Activated CD8-positive, alpha-beta T cell treated with anti-CD3 and anti-CD28 coated beads for 36 hours (primary cell): ENCODE results near the gene C5orf15. TPM values are rescaled to one million over a fixed set of nuclear protein-coding genes. Genes with fewer than 3 reads are reported as not detected.

Experiments
- ATAC-seq: fragments of 200-7000 bp; cut with Tn5 transposase; one replicate; pipeline ENCODE4 v1.10.0; 2021; ENCODE audit warnings: mild to moderate bottlenecking, moderate library complexity
- CTCF ChIA-PET: fragments of 350-600 bp; sonication (Branson Sonifier 250); formaldehyde crosslinking; loops from one replicate; lab custom pipeline; 2021; ENCODE audit warnings: antibody characterized with exemption; lab: Charles Lee
- POLR2A ChIA-PET: fragments of 350-600 bp; sonication (Branson Sonifier 250); formaldehyde crosslinking; loops from one replicate; lab custom pipeline; 2021; ENCODE audit warnings: antibody characterized with exemption; lab: Charles Lee
- DNase-seq: peaks from one replicate; pipeline ENCODE4 v3.0.0-alpha.2; 2020
- H3K27ac Mint-ChIP-seq: one replicate; pipeline ENCODE4 v1.8.0; 2021; ENCODE audit warnings: mild to moderate bottlenecking, mixed read lengths
- H3K27me3 Mint-ChIP-seq: one replicate; pipeline ENCODE4 v1.8.0; 2021; ENCODE audit warnings: mixed read lengths
- H3K36me3 Mint-ChIP-seq: one replicate; pipeline ENCODE4 v1.8.0; 2021; ENCODE audit warnings: low read depth, mixed read lengths
- H3K4me1 Mint-ChIP-seq: one replicate; pipeline ENCODE4 v1.8.0; 2021; ENCODE audit warnings: low read depth, mixed read lengths
- H3K4me3 Mint-ChIP-seq: one replicate; pipeline ENCODE4 v1.8.0; 2021; ENCODE audit warnings: mild to moderate bottlenecking, moderate library complexity, mixed read lengths
- H3K9me3 Mint-ChIP-seq: one replicate; pipeline ENCODE4 v1.8.0; 2021; ENCODE audit warnings: mixed read lengths
- intact Hi-C: fragments of 100-400 bp; cut with micrococcal nuclease; formaldehyde crosslinking; loops from one replicate; pipeline ENCODE4 v1.10.0; 2022
- total RNA-seq, 2 experiments: library from RNA; stranded (reverse); gene quantifications; one replicate each; pipeline ENCODE4 v1.2.3, GENCODE V29; 2021
- TF ChIP-seq, protein P1 (sequence below): fragments of 200-600 bp; IDR thresholded peaks from one replicate; pipeline ENCODE4 v1.8.0; 2022; ENCODE audit warnings: antibody characterized with exemption, mild to moderate bottlenecking

The C5orf15 gene
- total RNA-seq, 2 experiments from 2014 or later: 27.4 to 30.8 TPM

DNA sequence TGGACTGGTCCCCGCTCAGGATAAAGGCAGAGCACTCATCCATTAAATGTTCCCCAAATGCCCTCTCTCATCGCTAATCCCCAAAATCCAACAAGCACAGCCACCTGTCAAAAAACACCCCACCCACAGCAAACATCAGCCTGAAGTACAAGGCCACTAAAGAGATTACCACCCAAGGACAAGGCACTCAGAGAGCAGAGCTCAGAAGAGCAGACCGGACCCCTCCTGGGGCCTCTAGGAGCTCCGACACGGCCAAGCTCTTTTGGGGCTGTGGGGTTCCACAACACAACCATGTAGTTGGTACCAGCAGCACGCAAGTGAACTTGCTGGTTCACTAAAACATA lies 26.5 kb upstream of the C5orf15 start:
- ATAC-seq (no peak), DNase-seq (no peak)
- Mint-ChIP-seq H3K36me3 (peaks cover 29% of the 10 kb centered on the region), H3K4me1 (peaks cover 51% of the 10 kb centered on the region), H3K9me3 (no peaks in the 10 kb centered on the region), H3K27me3 (no peaks in the 10 kb centered on the region), H3K4me3 (no peak overlapping the region), H3K27ac (no peak overlapping the region)
- intact Hi-C loops: no loop called here
- TF ChIP-seq, protein P1, sequence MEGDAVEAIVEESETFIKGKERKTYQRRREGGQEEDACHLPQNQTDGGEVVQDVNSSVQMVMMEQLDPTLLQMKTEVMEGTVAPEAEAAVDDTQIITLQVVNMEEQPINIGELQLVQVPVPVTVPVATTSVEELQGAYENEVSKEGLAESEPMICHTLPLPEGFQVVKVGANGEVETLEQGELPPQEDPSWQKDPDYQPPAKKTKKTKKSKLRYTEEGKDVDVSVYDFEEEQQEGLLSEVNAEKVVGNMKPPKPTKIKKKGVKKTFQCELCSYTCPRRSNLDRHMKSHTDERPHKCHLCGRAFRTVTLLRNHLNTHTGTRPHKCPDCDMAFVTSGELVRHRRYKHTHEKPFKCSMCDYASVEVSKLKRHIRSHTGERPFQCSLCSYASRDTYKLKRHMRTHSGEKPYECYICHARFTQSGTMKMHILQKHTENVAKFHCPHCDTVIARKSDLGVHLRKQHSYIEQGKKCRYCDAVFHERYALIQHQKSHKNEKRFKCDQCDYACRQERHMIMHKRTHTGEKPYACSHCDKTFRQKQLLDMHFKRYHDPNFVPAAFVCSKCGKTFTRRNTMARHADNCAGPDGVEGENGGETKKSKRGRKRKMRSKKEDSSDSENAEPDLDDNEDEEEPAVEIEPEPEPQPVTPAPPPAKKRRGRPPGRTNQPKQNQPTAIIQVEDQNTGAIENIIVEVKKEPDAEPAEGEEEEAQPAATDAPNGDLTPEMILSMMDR: no peak
- ChIA-PET CTCF (interaction anchor here (0.7 to 2.9 kb wide), 6 partner anchors 7 to 174 kb away, joined by 3 to 11 read pairs (median 4); no protein-coding TSS in a partner anchor), POLR2A (interaction anchor here (1.0 to 1.4 kb wide), 4 partner anchors 8 to 182 kb away, joined by 3 to 5 read pairs (median 4); partner anchors contain the start of gene SKP1)

- no peak overlapping the region for H3K4me3 Mint-ChIP-seq
- POLR2A ChIA-PET: interaction anchor here (1.1 to 1.4 kb wide), 4 partner anchors 9 to 182 kb away, joined by 3 to 5 read pairs (median 4); partner anchors contain the start of gene SKP1
- TF ChIP-seq, protein P1: no peak
Observed at GRCh38 chr5:133994297-133994989, 26.0 kb upstream of the C5orf15 start.

DNA sequence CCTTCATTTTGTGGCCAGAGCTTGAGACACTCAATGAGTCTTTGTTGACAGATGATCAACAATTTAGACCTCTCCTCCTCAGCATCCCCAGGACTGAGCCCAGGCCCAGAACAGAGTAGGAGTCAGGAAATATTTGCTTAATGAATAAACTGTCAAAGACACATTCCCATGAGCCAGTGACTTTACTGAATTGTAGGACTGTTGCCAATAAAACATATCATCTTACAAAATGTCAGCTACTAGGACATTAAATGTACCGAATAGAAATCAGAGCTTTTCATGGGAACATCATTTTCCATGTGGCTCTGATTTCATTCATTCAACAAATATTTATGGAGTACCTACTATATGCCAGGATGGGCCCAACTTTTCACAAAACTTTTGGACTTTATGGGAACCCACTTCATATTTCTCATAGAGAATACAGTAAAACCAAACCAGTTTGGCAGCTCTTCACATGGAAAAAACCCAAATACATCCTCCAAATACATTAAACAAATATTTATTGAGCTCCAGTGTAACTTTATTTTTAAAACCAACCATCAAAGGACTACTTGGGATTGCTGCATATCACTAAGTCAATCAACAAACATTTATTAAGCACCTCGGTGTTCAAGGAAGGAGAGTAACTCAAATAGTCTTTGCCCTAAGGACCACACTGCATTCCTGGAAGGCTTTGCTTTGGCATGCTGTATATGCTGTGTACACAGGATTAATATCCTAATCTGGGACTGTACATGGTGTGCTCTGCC lies 24.9 kb upstream of the C5orf15 start:
- intact Hi-C loops: no loop called here
- ATAC-seq: no peak
- no peaks in the 10 kb centered on the region for H3K9me3 Mint-ChIP-seq
- DNase-seq: no peak
- H3K27me3 Mint-ChIP-seq: no peaks in the 10 kb centered on the region
- H3K4me3 Mint-ChIP-seq: no peak overlapping the region
- POLR2A ChIA-PET: interaction anchor here (0.8 to 1.2 kb wide), 6 partner anchors 9 to 184 kb away, joined by 3 to 7 read pairs (median 3); partner anchors contain the start of gene SKP1
- H3K27ac Mint-ChIP-seq: no peak overlapping the region
- TF ChIP-seq, protein P1: no peak
- peaks cover 40% of the 10 kb centered on the region for H3K4me1 Mint-ChIP-seq
- CTCF ChIA-PET: interaction anchor here (0.9 to 2.1 kb wide), 6 partner anchors 10 to 905 kb away, joined by 3 to 6 read pairs (median 4); no protein-coding TSS in a partner anchor
- H3K36me3 Mint-ChIP-seq: peaks cover 38% of the 10 kb centered on the region

More at GRCh38 chr5:133994297-133994989, 26.0 kb upstream of the C5orf15 start:
- H3K4me1 Mint-ChIP-seq: peaks cover 47% of the 10 kb centered on the region
- CTCF ChIA-PET: interaction anchor here (0.9 to 1.7 kb wide), 5 partner anchors 9 to 906 kb away, joined by 3 to 4 read pairs (median 3); no protein-coding TSS in a partner anchor
- H3K27me3 Mint-ChIP-seq: no peaks in the 10 kb centered on the region
- intact Hi-C loops: no loop called here
- no peaks in the 10 kb centered on the region for H3K9me3 Mint-ChIP-seq
- peaks cover 32% of the 10 kb centered on the region for H3K36me3 Mint-ChIP-seq
- H3K27ac Mint-ChIP-seq: no peak overlapping the region
- ATAC-seq: no peak
- no peak for DNase-seq

GRCh38 chr5:133992429-133993155 lies 24.2 kb upstream of the C5orf15 start:
- ATAC-seq (no peak), DNase-seq (no peak)
- H3K9me3 Mint-ChIP-seq: no peaks in the 10 kb centered on the region
- H3K4me3 Mint-ChIP-seq: no peak overlapping the region
- intact Hi-C loops: no loop called here
- ChIA-PET CTCF (interaction anchor here (0.9 to 2.1 kb wide), 6 partner anchors 11 to 904 kb away, joined by 3 to 6 read pairs (median 4); no protein-coding TSS in a partner anchor), POLR2A (interaction anchor here (0.8 to 1.2 kb wide), 7 partner anchors 9 to 184 kb away, joined by 3 to 7 read pairs (median 3); partner anchors contain the start of gene SKP1)
- H3K36me3 Mint-ChIP-seq: peaks cover 41% of the 10 kb centered on the region
- TF ChIP-seq, protein P1: no peak
- peaks cover 39% of the 10 kb centered on the region for H3K4me1 Mint-ChIP-seq
- no peak overlapping the region for H3K27ac Mint-ChIP-seq
- H3K27me3 Mint-ChIP-seq: no peaks in the 10 kb centered on the region
